Adipose tissue (tissue), 3 donors: ENCODE results near the gene CYP11A1. TPM values are rescaled to one million over a fixed set of nuclear protein-coding genes. Genes with fewer than 3 reads are reported as not detected.

Experiments
- H3K27ac ChIP-seq: one replicate; pipeline ENCODE4 v1.5.1; 2013; ENCODE audit warnings: low read depth, low read length
- WGBS, 3 donors: extraction: QIAGEN DNeasy Blood & Tissue Kit; methylation state at CpG; one replicate each; pipeline ENCODE4 v1.1.7; 2013; 5-methylcytosine and 5-hydroxymethylcytosine counted together
- polyA plus RNA-seq, 3 donors: library from polyadenylated mRNA; stranded (reverse); fragments of 200-250 nt; gene quantifications; one replicate each; pipeline ENCODE4 v1.2.3, GENCODE V29; 2013
- donor health status: healthy with polysubstance abuse.
- donor health status: Bipolar disorder and iron deficiency.
- donor health status: healthy.

Gene CYP11A1
- polyA plus RNA-seq, 3 donors = 0.55 to 3.5 (median 0.86) TPM

- 30 to 63% (median 31%) methylated on average over 13 of the region's 13 CpGs for WGBS, 3 donors
- no peak overlapping the region for H3K27ac ChIP-seq
Measured at GRCh38 chr15:74402873-74403587, 35.6 kb upstream of the CYP11A1 start.

- 68 to 85% (median 79%) methylated on average over 5 of the region's 5 CpGs for WGBS, 3 donors
- no peak overlapping the region for H3K27ac ChIP-seq
Measured at GRCh38 chr15:74402337-74402841, 34.9 kb upstream of the CYP11A1 start.

GRCh38 chr15:74400915-74401757 is 33.7 kb upstream of the CYP11A1 start:
- WGBS, 3 donors = 49 to 75% (median 70%) methylated on average over 11 of the region's 11 CpGs
- no peak overlapping the region for H3K27ac ChIP-seq

GRCh38 chr15:74400313-74400860 is 32.9 kb upstream of the CYP11A1 start:
- H3K27ac ChIP-seq = no peak overlapping the region
- 77 to 84% (median 78%) methylated on average over 10 of the region's 10 CpGs for WGBS, 3 donors

GRCh38 chr15:74399511-74400312 is 32.3 kb upstream of the CYP11A1 start:
- no peak overlapping the region for H3K27ac ChIP-seq
- WGBS, 3 donors = 34 to 40% (median 37%) methylated on average over 5 of the region's 5 CpGs

- WGBS, 3 donors = 81 to 93% (median 82%) methylated on average over 3 of the region's 3 CpGs
- H3K27ac ChIP-seq = no peak overlapping the region
Measured at GRCh38 chr15:74399100-74399499, 31.7 kb upstream of the CYP11A1 start.

GRCh38 chr15:74398183-74398582 is 30.7 kb upstream of the CYP11A1 start:
- WGBS, 3 donors = 93 to 95% (median 94%) methylated on average over 5 of the region's 5 CpGs
- H3K27ac ChIP-seq = no peak overlapping the region

GRCh38 chr15:74397239-74398068 is 30.0 kb upstream of the CYP11A1 start:
- 87 to 94% (median 91%) methylated on average over 6 of the region's 6 CpGs for WGBS, 3 donors
- H3K27ac ChIP-seq = no peak overlapping the region

GRCh38 chr15:74396445-74397238 is 29.2 kb upstream of the CYP11A1 start:
- 60 to 72% (median 63%) methylated on average over 9 of the region's 9 CpGs for WGBS, 3 donors
- H3K27ac ChIP-seq = no peak overlapping the region

GRCh38 chr15:74396146-74396438 is 28.6 kb upstream of the CYP11A1 start:
- H3K27ac ChIP-seq = no peak overlapping the region
- WGBS, 3 donors = 77 to 89% (median 82%) methylated on average over 10 of the region's 10 CpGs

- H3K27ac ChIP-seq = no peak overlapping the region
- 83 to 89% (median 85%) methylated on average over 17 of the region's 17 CpGs for WGBS, 3 donors
Measured at GRCh38 chr15:74395319-74396145, 28.1 kb upstream of the CYP11A1 start.

- H3K27ac ChIP-seq = no peak overlapping the region
- 81 to 93% (median 92%) methylated on average over 11 of the region's 11 CpGs for WGBS, 3 donors
Measured at GRCh38 chr15:74394090-74394846, 26.8 kb upstream of the CYP11A1 start.

GRCh38 chr15:74393423-74393822 is 26.0 kb upstream of the CYP11A1 start:
- no peak overlapping the region for H3K27ac ChIP-seq
- 84 to 93% (median 93%) methylated on average over 13 of the region's 13 CpGs for WGBS, 3 donors

- WGBS, 3 donors = 80 to 83% (median 80%) methylated on average over 7 of the region's 7 CpGs
- H3K27ac ChIP-seq = no peak overlapping the region
Measured at GRCh38 chr15:74392902-74393301, 25.5 kb upstream of the CYP11A1 start.

- 38 to 50% (median 40%) methylated on average over 8 of the region's 8 CpGs for WGBS, 3 donors
- H3K27ac ChIP-seq = no peak overlapping the region
Measured at GRCh38 chr15:74392451-74392830, 25.0 kb upstream of the CYP11A1 start.
